GM12878 (cell line): ENCODE measurements around the gene NECAB2. TPM values are rescaled to one million over a fixed set of nuclear protein-coding genes. Genes with fewer than 3 reads are reported as not detected.
A peak's percentile ranks its signal among the peaks of the same experiment; 100 is the strongest.

ENCODE experiments used
- ATAC-seq: fragments of 200-7000 bp; cut with Tn5 transposase; 3 replicates; pipeline ENCODE4 v1.9.1; 2020; ENCODE audit warnings: mild to moderate bottlenecking, moderate library complexity
- BruUV-seq: library from RNA; stranded (reverse); fragments of 400-500 nt; replicated peaks from 2 replicates; lab custom pipeline; 2021; lab: Mats Ljungman, UMichigan
- CTCF ChIA-PET: fragments of 300-600 bp; sonication (Branson Sonifier 250); formaldehyde crosslinking; extraction: SDS; loops from one replicate; lab custom pipeline; 2021; ENCODE audit warnings: inconsistent platforms; lab: Yijun Ruan, JAX
- POLR2A ChIA-PET: fragments of 350-600 bp; formaldehyde crosslinking; extraction: SDS; loops from one replicate; lab custom pipeline; 2021; ENCODE audit warnings: inconsistent platforms; lab: Charles Lee
- RAD21 ChIA-PET: fragments of 300-600 bp; sonication (Branson Sonifier 250); formaldehyde crosslinking; loops from one replicate; lab custom pipeline; 2023; ENCODE audit warnings: antibody characterized with exemption; ENCODE audit not compliant: unreplicated experiment; lab: Charles Lee
- SMC1A ChIA-PET: fragments of 300-600 bp; sonication (Branson Sonifier 250); formaldehyde crosslinking; loops from one replicate; lab custom pipeline; 2023; ENCODE audit not compliant: unreplicated experiment, uncharacterized antibody; lab: Charles Lee
- DNase-seq: peaks from one replicate; pipeline ENCODE4 v3.0.0-alpha.2; 2011; ENCODE audit warnings: low read depth, low spot score
- FAIRE-seq: peaks from 3 replicates; lab custom pipeline; 2011; peaks lifted over from hg19 to GRCh38; lab: Jason Lieb, UNC
- H2AFZ ChIP-seq: 2 replicates; pipeline ENCODE4 v1.6.0; 2011; ENCODE audit warnings: low read depth, low read length, control low read depth; ENCODE audit not compliant: control insufficient read depth
- H3K27ac ChIP-seq: 2 replicates; pipeline ENCODE4 v1.5.1; 2011; ENCODE audit warnings: control low read depth; ENCODE audit not compliant: control insufficient read depth, insufficient read depth
- H3K27me3 ChIP-seq, 2 experiments: replicated peaks in 1 of 2; 2 replicates each; pipeline versions ENCODE4 v1.6.0 to v1.6.1; 2011; ENCODE audit warnings: low read length in 1 of 2; ENCODE audit not compliant: control insufficient read depth in 2 of 2, insufficient read depth in 2 of 2
- H3K36me3 ChIP-seq, 2 experiments: 2 replicates each; pipeline ENCODE4 v1.5.1; 2011; ENCODE audit warnings: low read length in 1 of 2; ENCODE audit not compliant: control insufficient read depth in 2 of 2, insufficient read depth in 2 of 2
- H3K4me1 ChIP-seq: 2 replicates; pipeline ENCODE4 v1.6.1; 2011; ENCODE audit warnings: mild to moderate bottlenecking, low read length, moderate library complexity, mixed read lengths; ENCODE audit not compliant: control insufficient read depth, insufficient read depth
- H3K4me2 ChIP-seq: 2 replicates; pipeline ENCODE4 v1.6.0; 2011; ENCODE audit warnings: control low read depth; ENCODE audit not compliant: control insufficient read depth, insufficient read depth
- H3K4me3 ChIP-seq: fragments of 200-600 bp; sonication (generic); 2 replicates; pipeline ENCODE4 v1.5.1; 2016
- H3K79me2 ChIP-seq: 2 replicates; pipeline ENCODE4 v1.6.0; 2011; ENCODE audit warnings: low read length; ENCODE audit not compliant: control insufficient read depth, insufficient read depth
- H3K9ac ChIP-seq: 2 replicates; pipeline ENCODE4 v1.8.0; 2011; ENCODE audit warnings: low read length, control low read depth, mixed read lengths; ENCODE audit not compliant: control insufficient read depth, insufficient read depth
- H3K9me3 ChIP-seq: replicated peaks from 3 replicates; pipeline ENCODE4 v1.5.1; 2011; ENCODE audit warnings: mild to moderate bottlenecking, low read length; ENCODE audit not compliant: control insufficient read depth, insufficient read depth
- H4K20me1 ChIP-seq: 2 replicates; pipeline ENCODE4 v1.6.0; 2011; ENCODE audit not compliant: control insufficient read depth, insufficient read depth
- CHD1 ChIP-seq: IDR thresholded peaks from 2 replicates; pipeline ENCODE4 v1.6.1; 2012; ENCODE audit warnings: low read depth, low read length, improper control_type of control experiment
- CREB1 ChIP-seq: IDR thresholded peaks from 2 replicates; pipeline ENCODE4 v1.6.1; 2012; ENCODE audit warnings: low read depth, mild to moderate bottlenecking, inconsistent platforms
- EP300 ChIP-seq, 2 experiments: fragments of 150-350 bp in 1 of 2; IDR thresholded peaks; 2 replicates each; pipeline ENCODE4 v1.6.1; 2011 to 2012; ENCODE audit warnings: low read depth in 2 of 2, low read length in 2 of 2, borderline replicate concordance in 1 of 2, improper control_type of control experiment in 1 of 2, inconsistent platforms in 1 of 2; ENCODE audit not compliant: control insufficient read depth in 1 of 2
- FOS ChIP-seq: IDR thresholded peaks from 3 replicates; pipeline ENCODE4 v1.6.1; 2011; ENCODE audit warnings: borderline replicate concordance; ENCODE audit not compliant: insufficient read length; ENCODE audit errors: extremely low read depth
- MEF2A ChIP-seq: IDR thresholded peaks from 2 replicates; pipeline ENCODE4 v1.6.1; 2011; ENCODE audit warnings: low read depth, mild to moderate bottlenecking, low read length, moderate library complexity; ENCODE audit not compliant: insufficient read depth
- SMAD1 ChIP-seq: fragments of 450-650 bp; IDR thresholded peaks from 2 replicates; pipeline ENCODE4 v1.6.1; 2018; ENCODE audit warnings: mild to moderate bottlenecking, low read depth; ENCODE audit not compliant: partially characterized antibody
- SREBF1 ChIP-seq: IDR thresholded peaks from 2 replicates; pipeline ENCODE4 v1.6.1; 2012; ENCODE audit warnings: mild to moderate bottlenecking, low read length
- WGBS: methylation state at CpG from one replicate; pipeline ENCODE4 v1.1.6; 2016; ENCODE audit warnings: low lambda C conversion rate; ENCODE audit not compliant: insufficient replicate concordance, insufficient coverage; ENCODE audit errors: missing lambda C conversion rate; 5-methylcytosine and 5-hydroxymethylcytosine counted together
- in situ Hi-C: fragments of 300-500 bp; cut with MboI; formaldehyde crosslinking; loops from 9 replicates; pipeline ENCODE4 v1.14.3; 2018; ENCODE audit warnings: mixed read lengths
- intact Hi-C: fragments of 100-400 bp; cut with micrococcal nuclease; formaldehyde crosslinking; loops from one replicate; pipeline ENCODE4 v1.14.2; 2022; ENCODE audit not compliant: unreplicated experiment
- polyA plus RNA-seq, 11 experiments: library from polyadenylated mRNA; depleted of rRNA in 4 of 11; unstranded in 6 of 11; stranded (reverse) in 5 of 11; fragments of >200 nt; fragmentation: Nextera tagmentation in 4 of 11; fragmentation: Illumina TruSeq in 1 of 11; extraction: Ambion mirVana in 4 of 11; extraction: Trizol in 1 of 11; gene quantifications; 1 replicate in 1 of 11; 2 replicates in 10 of 11; pipeline versions ENCODE4 v1.2.1 to v1.2.3, GENCODE V29; 2011 to 2016; ENCODE audit warnings: inconsistent platforms in 2 of 11, missing spikeins in 2 of 11, low read depth in 1 of 11
- total RNA-seq, 4 experiments: library from RNA; depleted of rRNA in 3 of 4; stranded (reverse); fragments of >200 nt in 3 of 4; fragmentation: Illumina TruSeq in 1 of 4; extraction: Trizol in 1 of 4; gene quantifications; 2 replicates each; pipeline versions ENCODE4 v1.2.1 to v1.2.3, GENCODE V29; 2013 to 2021
- TF ChIP-seq, protein P1 (sequence below), 3 experiments: IDR thresholded peaks in 2 of 3; conservative IDR thresholded peaks in 1 of 3; 2 replicates each; pipeline ENCODE4 v1.5.1; 2011; ENCODE audit warnings: low read depth in 3 of 3, low read length in 3 of 3, mild to moderate bottlenecking in 3 of 3, control low read depth in 2 of 3, moderate library complexity in 2 of 3, inconsistent platforms in 1 of 3, mixed read lengths in 1 of 3; ENCODE audit not compliant: control insufficient read depth in 2 of 3, insufficient read depth in 1 of 3; ENCODE audit errors: extremely low read depth in 1 of 3

NECAB2 gene
- total and polyA plus RNA-seq, 10 of the 15 experiments (the other 5 are each of a cell fraction or from before 2014, with no cell fraction given) = not detected

DNA sequence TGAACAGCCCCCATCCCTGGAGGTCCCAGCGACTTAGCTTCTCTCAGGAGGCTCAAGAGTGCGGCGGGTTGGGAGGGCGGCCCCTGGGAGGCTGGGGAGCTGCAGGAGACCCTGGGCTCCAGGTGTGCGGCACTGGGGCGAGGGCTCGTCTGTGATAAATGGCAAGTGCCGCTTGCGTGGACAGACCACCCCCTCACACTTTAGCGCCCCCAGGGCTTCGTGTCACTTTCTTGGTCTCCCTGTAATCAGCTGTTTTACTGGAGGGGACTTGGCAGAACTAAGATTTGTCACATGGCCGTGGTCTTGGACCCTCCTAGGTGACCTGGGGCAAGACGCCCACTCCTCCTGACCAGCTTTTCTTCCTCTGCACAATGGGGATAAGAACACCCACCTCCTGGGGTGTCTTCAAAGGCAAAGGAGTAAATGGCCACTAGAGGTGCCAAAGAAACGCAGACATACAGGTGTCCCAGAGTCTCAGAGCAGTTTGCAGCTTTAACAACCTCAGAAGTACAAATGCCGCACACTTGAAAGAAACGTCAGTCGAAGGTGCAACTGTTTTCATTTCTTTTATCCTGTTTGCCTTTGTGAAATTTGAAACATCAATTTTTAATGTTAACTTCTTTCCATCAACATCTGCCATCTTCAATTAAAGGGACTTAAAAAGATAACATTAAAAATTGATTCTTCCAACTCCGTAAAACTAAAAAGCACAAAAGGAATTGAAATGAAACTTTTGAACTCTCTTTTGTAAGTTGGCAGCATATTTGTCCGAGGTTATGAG is 14.1 kb upstream of the NECAB2 start:
- SMC1A ChIA-PET = interaction anchor here (0.9 kb wide), 1 partner anchor 112 kb away, joined by 3 read pairs; no protein-coding TSS in a partner anchor
- H2AFZ ChIP-seq = no peak overlapping the region
- in situ Hi-C loops (loop anchor here (10.0 kb wide), 1 partner anchor 651 kb away; no protein-coding TSS in a partner anchor), intact Hi-C loops (loop anchor here (10.0 kb wide), 2 partner anchors 351 to 551 kb away; partner anchors contain the start of gene MEAK7)
- DNase-seq (no peak), FAIRE-seq (no peak), ATAC-seq (peak; percentile 74)
- H3K9me3 ChIP-seq = no peaks in the 10 kb centered on the region
- no peaks in the 10 kb centered on the region for H3K27me3 ChIP-seq
- RAD21 ChIA-PET = no interaction called here
- no peaks in the 10 kb centered on the region for H3K79me2 ChIP-seq
- CTCF ChIA-PET = interaction anchor here (0.9 to 1.6 kb wide), 10 partner anchors 13 to 553 kb away, joined by 3 to 4 read pairs (median 3); partner anchors contain the start of gene TAF1C
- no peaks in the 10 kb centered on the region for H3K36me3 ChIP-seq
- no TSS peak for BruUV-seq
- no peaks in the 10 kb centered on the region for H4K20me1 ChIP-seq
- peaks cover 3% of the 10 kb centered on the region; the same call in 1 of the 2 replicates for H3K4me1 ChIP-seq
- POLR2A ChIA-PET = no interaction called here
- H3K4me2 ChIP-seq = no peak overlapping the region
- no peak overlapping the region for H3K27ac ChIP-seq
- no peak overlapping the region; the same call in 1 of the 2 replicates for H3K9ac ChIP-seq
- TF ChIP-seq SREBF1 (no peak), MEF2A (no peak), CREB1 (no peak), FOS (no peak), SMAD1 (no peak), EP300 (IDR thresholded peaks at IDR 0.05; ENCODE audit: borderline replicate concordance in 1 of 2, control insufficient read depth in 1 of 2, low read depth in 2 of 2, low read length in 2 of 2) (no peak), CHD1 (no peak)
- TF ChIP-seq, protein P1, sequence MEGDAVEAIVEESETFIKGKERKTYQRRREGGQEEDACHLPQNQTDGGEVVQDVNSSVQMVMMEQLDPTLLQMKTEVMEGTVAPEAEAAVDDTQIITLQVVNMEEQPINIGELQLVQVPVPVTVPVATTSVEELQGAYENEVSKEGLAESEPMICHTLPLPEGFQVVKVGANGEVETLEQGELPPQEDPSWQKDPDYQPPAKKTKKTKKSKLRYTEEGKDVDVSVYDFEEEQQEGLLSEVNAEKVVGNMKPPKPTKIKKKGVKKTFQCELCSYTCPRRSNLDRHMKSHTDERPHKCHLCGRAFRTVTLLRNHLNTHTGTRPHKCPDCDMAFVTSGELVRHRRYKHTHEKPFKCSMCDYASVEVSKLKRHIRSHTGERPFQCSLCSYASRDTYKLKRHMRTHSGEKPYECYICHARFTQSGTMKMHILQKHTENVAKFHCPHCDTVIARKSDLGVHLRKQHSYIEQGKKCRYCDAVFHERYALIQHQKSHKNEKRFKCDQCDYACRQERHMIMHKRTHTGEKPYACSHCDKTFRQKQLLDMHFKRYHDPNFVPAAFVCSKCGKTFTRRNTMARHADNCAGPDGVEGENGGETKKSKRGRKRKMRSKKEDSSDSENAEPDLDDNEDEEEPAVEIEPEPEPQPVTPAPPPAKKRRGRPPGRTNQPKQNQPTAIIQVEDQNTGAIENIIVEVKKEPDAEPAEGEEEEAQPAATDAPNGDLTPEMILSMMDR (IDR thresholded peaks at IDR 0.05 in 2 of 3, conservative IDR thresholded peaks at IDR 0.05 in 1 of 3; ENCODE audit: control insufficient read depth in 2 of 3, extremely low read depth in 1 of 3, insufficient read depth in 1 of 3, low read depth in 3 of 3, low read length in 3 of 3) = peak; percentile 39 to 61 (median 55)
- H3K4me3 ChIP-seq = no peak overlapping the region
- WGBS = 37% methylated on average over 18 of the region's 19 CpGs
